Coronary artery (tissue), 2 donors: ENCODE measurements around the gene ZMIZ1.
A peak's percentile ranks its signal among the peaks of the same experiment; 100 is the strongest.

ENCODE experiments used
- DNase-seq: peaks from one replicate; pipeline ENCODE4 v3.0.0-alpha.2; 2017; ENCODE audit warnings: low spot score
- H3K27ac ChIP-seq, 2 donors: fragments of 200-600 bp; sonication (generic); one replicate each; pipeline ENCODE4 v1.5.1; 2016 to 2019
- H3K4me3 ChIP-seq: fragments of 200-600 bp; sonication (generic); 2 replicates; pipeline ENCODE4 v1.5.1; 2016; ENCODE audit warnings: mild to moderate bottlenecking, moderate library complexity
- TF ChIP-seq, protein P1 (sequence below): fragments of 200-600 bp; sonication (generic); IDR thresholded peaks from one replicate; pipeline ENCODE4 v1.5.1; 2019; ENCODE audit warnings: antibody characterized with exemption

The ZMIZ1 gene

DNA sequence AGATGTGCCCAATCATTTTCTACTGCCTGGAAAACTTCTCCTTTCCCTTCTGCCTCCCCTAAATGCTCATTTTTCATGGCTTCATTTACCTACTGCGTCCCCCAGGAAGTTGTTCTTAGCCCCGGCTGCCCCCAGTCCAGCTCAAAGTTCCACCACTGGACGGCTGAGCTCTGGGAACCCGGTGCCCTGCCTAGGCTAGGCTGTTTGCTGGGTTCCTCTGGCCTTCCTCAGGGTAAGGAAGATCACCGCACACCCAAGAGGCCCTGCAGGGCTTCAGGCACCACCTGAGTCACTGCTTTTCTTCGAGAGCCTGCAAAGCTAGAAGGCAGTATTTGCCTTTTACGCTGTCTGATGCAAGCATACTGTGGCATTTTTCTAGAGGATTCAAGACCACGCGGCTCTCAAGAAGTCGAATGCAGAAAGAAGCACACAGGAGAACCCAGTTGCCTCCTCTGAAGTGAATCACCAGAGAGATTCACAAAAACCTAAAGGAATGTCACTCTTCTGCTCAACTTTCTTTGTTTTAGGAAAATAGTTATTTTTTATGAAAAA lies 46.7 kb upstream of the ZMIZ1 start:
- no peak overlapping the region for H3K4me3 ChIP-seq
- DNase-seq = peak; percentile 45
- TF ChIP-seq, protein P1, sequence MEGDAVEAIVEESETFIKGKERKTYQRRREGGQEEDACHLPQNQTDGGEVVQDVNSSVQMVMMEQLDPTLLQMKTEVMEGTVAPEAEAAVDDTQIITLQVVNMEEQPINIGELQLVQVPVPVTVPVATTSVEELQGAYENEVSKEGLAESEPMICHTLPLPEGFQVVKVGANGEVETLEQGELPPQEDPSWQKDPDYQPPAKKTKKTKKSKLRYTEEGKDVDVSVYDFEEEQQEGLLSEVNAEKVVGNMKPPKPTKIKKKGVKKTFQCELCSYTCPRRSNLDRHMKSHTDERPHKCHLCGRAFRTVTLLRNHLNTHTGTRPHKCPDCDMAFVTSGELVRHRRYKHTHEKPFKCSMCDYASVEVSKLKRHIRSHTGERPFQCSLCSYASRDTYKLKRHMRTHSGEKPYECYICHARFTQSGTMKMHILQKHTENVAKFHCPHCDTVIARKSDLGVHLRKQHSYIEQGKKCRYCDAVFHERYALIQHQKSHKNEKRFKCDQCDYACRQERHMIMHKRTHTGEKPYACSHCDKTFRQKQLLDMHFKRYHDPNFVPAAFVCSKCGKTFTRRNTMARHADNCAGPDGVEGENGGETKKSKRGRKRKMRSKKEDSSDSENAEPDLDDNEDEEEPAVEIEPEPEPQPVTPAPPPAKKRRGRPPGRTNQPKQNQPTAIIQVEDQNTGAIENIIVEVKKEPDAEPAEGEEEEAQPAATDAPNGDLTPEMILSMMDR = no peak
- no peak overlapping the region for H3K27ac ChIP-seq

DNA sequence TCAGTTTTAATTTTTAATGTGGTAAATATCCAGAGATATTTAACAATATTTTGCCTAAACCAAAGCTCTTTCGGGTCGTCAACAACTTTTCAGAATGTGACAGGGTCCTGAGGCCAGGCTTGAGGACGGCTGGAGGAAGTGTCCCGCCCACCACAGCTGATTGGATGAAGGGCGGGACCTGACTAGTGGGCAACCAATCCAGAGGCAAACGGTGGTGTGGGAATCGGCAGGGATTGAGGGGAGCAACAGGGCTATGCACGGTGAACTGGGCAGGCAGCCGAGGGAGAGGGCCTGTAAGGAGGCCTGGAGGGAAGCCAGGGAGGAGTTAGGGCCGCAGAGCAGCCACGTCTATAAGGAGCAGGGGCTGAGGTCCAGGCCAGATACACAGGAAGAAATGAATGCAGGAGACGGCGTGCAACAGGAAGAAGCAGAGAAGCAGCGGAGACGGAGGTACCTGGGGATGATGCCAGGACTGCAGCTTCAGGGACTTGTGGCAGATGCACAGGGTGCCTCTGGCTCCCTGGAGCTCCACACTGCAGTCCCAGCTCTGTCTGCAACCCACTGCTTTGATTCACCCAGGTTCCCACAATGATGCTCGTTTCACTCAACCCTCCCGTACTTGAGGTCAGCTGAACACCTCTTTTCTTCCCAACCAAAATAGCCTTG lies 46.1 kb upstream of the ZMIZ1 start:
- Histone ChIP-seq H3K27ac (no peak overlapping the region), H3K4me3 (no peak overlapping the region)
- TF ChIP-seq, protein P1 = no peak
- DNase-seq = peak; percentile 49

DNA sequence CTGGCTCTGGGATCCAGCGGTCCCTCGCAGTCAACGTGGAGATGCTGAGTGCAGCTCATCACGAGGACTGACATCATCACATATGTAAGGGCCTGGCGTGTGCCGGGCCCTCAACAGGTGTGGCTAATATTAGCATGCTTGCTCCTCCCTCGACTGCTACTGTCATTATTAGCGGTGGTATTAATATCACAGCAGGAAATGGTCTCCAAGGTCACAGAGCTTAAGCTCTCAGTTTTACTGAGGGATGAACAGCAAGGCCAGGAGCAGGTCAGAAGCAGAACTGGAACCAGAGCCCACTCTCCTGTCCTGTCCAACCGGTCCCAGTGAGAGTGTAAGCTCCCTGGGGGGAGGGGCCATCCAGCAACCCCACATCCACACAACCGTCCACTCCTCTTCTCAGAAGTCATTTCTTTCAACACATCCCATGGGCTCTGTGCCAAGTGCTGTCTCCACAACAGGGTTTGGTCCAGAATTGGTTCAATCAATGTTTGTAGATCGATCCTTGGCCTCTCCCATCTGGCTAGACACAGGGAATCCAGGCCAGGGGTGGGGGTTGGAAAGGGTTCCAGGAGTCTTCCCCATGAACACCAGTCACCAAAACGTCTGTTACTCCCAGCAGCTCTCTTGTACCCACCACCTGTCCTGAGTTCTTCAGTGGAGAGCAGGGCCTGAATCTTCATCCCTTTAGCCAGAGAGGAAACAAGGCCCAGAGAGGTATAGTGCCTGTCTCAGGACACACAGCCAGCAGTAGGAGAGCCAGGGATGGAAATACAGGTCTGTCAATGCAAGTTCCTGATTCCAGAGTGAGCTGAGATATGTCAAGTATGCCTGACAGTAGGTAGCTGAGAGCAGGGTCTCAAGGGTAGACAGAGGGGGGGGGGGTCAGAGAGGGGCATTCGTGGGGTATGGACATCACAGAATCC lies 45.3 kb upstream of the ZMIZ1 start:
- Histone ChIP-seq H3K27ac (no peak overlapping the region), H3K4me3 (no peak overlapping the region)
- DNase-seq = peak; percentile 62
- TF ChIP-seq, protein P1 = no peak

- Histone ChIP-seq H3K27ac (no peak overlapping the region), H3K4me3 (no peak overlapping the region)
- peak; percentile 38 for DNase-seq
- TF ChIP-seq, protein P1 = no peak
Measured at GRCh38 chr10:79024296-79024695, 44.5 kb upstream of the ZMIZ1 start.

DNA sequence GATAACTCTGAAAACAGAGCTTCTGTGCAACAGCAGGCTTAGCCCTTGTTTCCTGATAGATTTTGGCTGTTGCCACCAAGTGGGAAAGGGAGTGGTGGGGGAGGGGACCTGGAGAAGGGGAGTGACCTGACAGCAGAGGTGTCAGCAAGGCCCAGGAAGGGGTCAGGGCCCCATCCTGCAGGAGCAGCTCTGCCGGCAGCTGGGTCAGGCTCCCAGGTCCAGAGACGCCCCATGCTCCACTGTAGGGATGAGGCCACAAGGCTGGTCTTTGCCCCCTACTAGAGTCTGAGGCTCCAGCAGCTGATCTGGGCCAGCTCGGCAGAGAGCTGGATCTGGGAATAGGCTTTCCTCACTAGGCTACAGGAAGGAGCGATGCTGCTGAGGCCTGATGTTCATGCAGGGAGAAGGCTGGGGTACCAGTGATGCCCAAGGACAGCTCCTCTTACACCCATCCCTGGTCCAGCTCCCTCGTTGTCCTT lies 44.0 kb upstream of the ZMIZ1 start:
- DNase-seq = peak; percentile 70
- Histone ChIP-seq H3K4me3 (no peak overlapping the region), H3K27ac (no peak overlapping the region)
- TF ChIP-seq, protein P1 = no peak

- no peak overlapping the region for H3K27ac ChIP-seq
- DNase-seq = peak; percentile 65
Measured at GRCh38 chr10:79025199-79025832, 43.5 kb upstream of the ZMIZ1 start.

More at GRCh38 chr10:79025199-79025832, 43.5 kb upstream of the ZMIZ1 start:
- H3K4me3 ChIP-seq = no peak overlapping the region
- TF ChIP-seq, protein P1 = no peak
